HEK293T (cell line): ENCODE measurements around the gene IGSF22.

Experiments used
- BHLHE40 ChIP-seq: fragments of 450-650 bp; IDR thresholded peaks from 2 replicates; pipeline ENCODE4 v1.6.1; 2016; ENCODE audit warnings: mild to moderate bottlenecking, moderate library complexity, borderline replicate concordance
- FOXA1 ChIP-seq: fragments of 450-650 bp; IDR thresholded peaks from 2 replicates; pipeline ENCODE4 v1.6.1; 2016; ENCODE audit warnings: mild to moderate bottlenecking
- FOXM1 ChIP-seq: fragments of 450-650 bp; IDR thresholded peaks from 2 replicates; pipeline ENCODE4 v1.6.1; 2017; ENCODE audit warnings: mild to moderate bottlenecking, borderline replicate concordance
- NFRKB ChIP-seq: fragments of 450-650 bp; IDR thresholded peaks from 2 replicates; pipeline ENCODE4 v1.6.1; 2016; ENCODE audit warnings: mild to moderate bottlenecking, moderate library complexity
- SP1 ChIP-seq: fragments of 450-650 bp; IDR thresholded peaks from 2 replicates; pipeline ENCODE4 v1.6.1; 2017
- ZNF384 ChIP-seq: fragments of 450-650 bp; IDR thresholded peaks from 2 replicates; pipeline ENCODE4 v1.6.1; 2016

GRCh38 chr11:18749681-18750319, 23.8 kb upstream of the IGSF22 start:
- TF ChIP-seq SP1 (no peak), FOXM1 (no peak), FOXA1 (no peak), BHLHE40 (no peak), ZNF384 (no peak), NFRKB (no peak)
